HEK293 (cell line): ENCODE data around the gene IL12RB1.
A peak's percentile ranks its signal among the peaks of the same experiment; 100 is the strongest.

ENCODE experiments used
- CTCF ChIA-PET: fragments of 350-600 bp; formaldehyde crosslinking; extraction: SDS; loops from one replicate; lab custom pipeline; 2021; ENCODE audit warnings: antibody characterized with exemption; lab: Yijun Ruan, JAX
- POLR2A ChIA-PET: fragments of 300-600 bp; formaldehyde crosslinking; extraction: SDS; loops from one replicate; lab custom pipeline; 2020; ENCODE audit warnings: antibody characterized with exemption, inconsistent platforms; lab: Yijun Ruan, JAX
- H3K27ac ChIP-seq: fragments of 200-500 bp; sonication (Bioruptor generic); 2 replicates; pipeline ENCODE4 v1.5.1; 2014; ENCODE audit warnings: low read depth, low read length, control low read depth, inconsistent platforms; ENCODE audit errors: extremely low read depth
- H3K36me3 ChIP-seq, 2 experiments: fragments of 200-500 bp in 1 of 2; sonication (Bioruptor generic) in 1 of 2; 1 replicate in 1 of 2; 2 replicates in 1 of 2; pipeline ENCODE4 v1.5.1; 2014 to 2017; ENCODE audit warnings: inconsistent platforms in 2 of 2, low read length in 2 of 2; ENCODE audit not compliant: control insufficient read depth in 2 of 2, insufficient read depth in 1 of 2
- H3K4me1 ChIP-seq: fragments of 200-500 bp; sonication (Bioruptor generic); 2 replicates; pipeline ENCODE4 v1.5.1; 2014; ENCODE audit warnings: mild to moderate bottlenecking, low read length, inconsistent platforms; ENCODE audit not compliant: control insufficient read depth, insufficient read depth
- H3K4me3 ChIP-seq: 2 replicates; pipeline ENCODE4 v1.5.1; 2011; ENCODE audit warnings: low read depth, mild to moderate bottlenecking, control low read depth, low read length, moderate library complexity
- H3K9me3 ChIP-seq: fragments of 200-500 bp; sonication (Bioruptor generic); 2 replicates; pipeline ENCODE4 v1.5.1; 2014; ENCODE audit warnings: low read depth, low read length, inconsistent platforms; ENCODE audit not compliant: control insufficient read depth, insufficient read depth
- BCL11B ChIP-seq: fragments of 450-650 bp; formaldehyde crosslinking; IDR thresholded peaks from 2 replicates; pipeline ENCODE4 v1.5.1; 2016; ENCODE audit warnings: low read depth, missing biosample characterization, missing genetic modification characterization
- GLI2 ChIP-seq: fragments of 450-650 bp; formaldehyde crosslinking; IDR thresholded peaks from 2 replicates; pipeline ENCODE4; 2017; ENCODE audit warnings: missing biosample characterization, missing genetic modification characterization, low read depth, borderline replicate concordance
- HOXD13 ChIP-seq: sonication (generic); formaldehyde crosslinking; IDR thresholded peaks from 2 replicates; pipeline ENCODE4 v1.8.0; 2022; ENCODE audit warnings: missing genetic modification reagents, borderline replicate concordance
- IKZF3 ChIP-seq: fragments of 450-650 bp; IDR thresholded peaks from 2 replicates; pipeline ENCODE4 v1.5.0; 2018; ENCODE audit warnings: missing biosample characterization, mild to moderate bottlenecking, missing genetic modification characterization, moderate library complexity
- KLF1 ChIP-seq: fragments of 450-650 bp; formaldehyde crosslinking; IDR thresholded peaks from 2 replicates; pipeline ENCODE4 v1.5.1; 2016; ENCODE audit warnings: missing biosample characterization, missing genetic modification characterization
- KLF7 ChIP-seq: fragments of 450-650 bp; formaldehyde crosslinking; IDR thresholded peaks from 2 replicates; pipeline ENCODE4 v1.5.1; 2016; ENCODE audit warnings: missing biosample characterization, missing genetic modification characterization, borderline replicate concordance
- KLF9 ChIP-seq: fragments of 450-650 bp; formaldehyde crosslinking; IDR thresholded peaks from 2 replicates; pipeline ENCODE4 v1.5.1; 2016; ENCODE audit warnings: missing biosample characterization, missing genetic modification characterization, low read depth
- REST ChIP-seq: fragments of 450-650 bp; formaldehyde crosslinking; IDR thresholded peaks from 2 replicates; pipeline ENCODE4 v1.5.1; 2016; ENCODE audit warnings: missing biosample characterization, missing genetic modification characterization
- WT1 ChIP-seq: fragments of 450-650 bp; formaldehyde crosslinking; IDR thresholded peaks from 2 replicates; pipeline ENCODE4 v1.5.1; 2016; ENCODE audit warnings: missing biosample characterization, missing genetic modification characterization
- ZBTB48 ChIP-seq: fragments of 450-650 bp; formaldehyde crosslinking; IDR thresholded peaks from 2 replicates; pipeline ENCODE4 v1.5.1; 2016; ENCODE audit warnings: missing biosample characterization, missing genetic modification characterization
- ZFP3 ChIP-seq: fragments of 450-650 bp; formaldehyde crosslinking; IDR thresholded peaks from 2 replicates; pipeline ENCODE4 v1.5.1; 2016; ENCODE audit warnings: low read depth, missing biosample characterization, missing genetic modification characterization
- ZNF112 ChIP-seq: fragments of 450-650 bp; formaldehyde crosslinking; IDR thresholded peaks from 2 replicates; pipeline ENCODE4 v1.5.0; 2017; ENCODE audit warnings: missing biosample characterization, missing genetic modification characterization
- ZNF121 ChIP-seq: fragments of 450-650 bp; formaldehyde crosslinking; IDR thresholded peaks from 2 replicates; pipeline ENCODE4 v1.5.1; 2016; ENCODE audit warnings: missing biosample characterization, missing genetic modification characterization
- ZNF19 ChIP-seq: fragments of 450-650 bp; formaldehyde crosslinking; IDR thresholded peaks from 2 replicates; pipeline ENCODE4; 2016; ENCODE audit warnings: missing biosample characterization, missing genetic modification characterization, low read depth
- ZNF23 ChIP-seq: fragments of 450-650 bp; formaldehyde crosslinking; IDR thresholded peaks from 2 replicates; pipeline ENCODE4 v1.5.1; 2016; ENCODE audit warnings: missing biosample characterization, missing genetic modification characterization, borderline replicate concordance
- ZNF416 ChIP-seq: fragments of 450-650 bp; formaldehyde crosslinking; IDR thresholded peaks from 2 replicates; pipeline ENCODE4 v1.5.1; 2016; ENCODE audit warnings: missing biosample characterization, missing genetic modification characterization
- ZNF423 ChIP-seq: fragments of 450-650 bp; formaldehyde crosslinking; IDR thresholded peaks from 2 replicates; pipeline ENCODE4 v1.5.1; 2016; ENCODE audit warnings: missing biosample characterization, missing genetic modification characterization
- ZNF626 ChIP-seq: fragments of 450-650 bp; sonication (Bioruptor Pico); formaldehyde crosslinking; IDR thresholded peaks from 2 replicates; pipeline ENCODE4 v1.5.1; 2018; ENCODE audit warnings: missing biosample characterization, missing genetic modification characterization, inconsistent platforms
- ZNF664 ChIP-seq: fragments of 450-650 bp; formaldehyde crosslinking; IDR thresholded peaks from 2 replicates; pipeline ENCODE4 v1.5.1; 2016; ENCODE audit warnings: missing biosample characterization, missing genetic modification characterization
- ZNF791 ChIP-seq: fragments of 450-650 bp; formaldehyde crosslinking; IDR thresholded peaks from 2 replicates; pipeline ENCODE4 v1.5.1; 2016; ENCODE audit warnings: missing biosample characterization, missing genetic modification characterization
- ZNF830 ChIP-seq: fragments of 450-650 bp; IDR thresholded peaks from 2 replicates; pipeline ENCODE4 v1.5.0; 2018; ENCODE audit warnings: missing biosample characterization, missing genetic modification characterization, low read depth, mild to moderate bottlenecking, moderate library complexity
- TF ChIP-seq, protein P1 (sequence below): fragments of 450-650 bp; formaldehyde crosslinking; IDR thresholded peaks from 2 replicates; pipeline ENCODE4 v1.5.1; 2016; ENCODE audit warnings: missing biosample characterization, missing genetic modification characterization

IL12RB1 gene

DNA sequence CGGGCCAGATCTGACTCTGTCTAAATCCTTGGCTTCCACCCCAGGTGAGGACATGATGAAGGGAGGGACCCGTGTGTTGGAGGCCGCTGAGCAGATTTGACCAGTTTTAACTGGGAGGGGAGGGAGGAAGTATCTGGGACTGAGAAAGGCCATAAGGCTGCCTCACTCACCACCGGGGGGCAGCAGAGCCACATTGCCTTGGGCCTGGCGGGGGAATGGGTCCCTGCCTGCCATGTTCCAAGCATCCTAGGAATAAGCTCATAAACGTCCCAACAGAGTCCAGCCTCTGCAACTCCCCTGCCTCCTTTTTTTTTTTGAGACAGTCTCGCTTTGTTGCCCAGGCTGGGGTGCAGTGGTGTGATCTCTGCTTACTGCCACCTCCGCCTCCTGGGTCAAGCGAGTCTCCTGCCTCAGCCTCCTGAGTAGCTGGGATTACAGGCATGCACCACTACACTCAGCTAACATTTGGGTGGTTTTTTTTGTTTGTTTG is 26.3 kb upstream of the IL12RB1 start (continued):
- TF ChIP-seq REST (tag by site-specific recombination) (no peak), ZNF423 (tag by site-specific recombination) (no peak), GLI2 (no peak), IKZF3 (tag by site-specific recombination) (peak; percentile 64; the same call in 1 of the 2 replicates), ZBTB48 (tag by site-specific recombination) (peak; percentile 31; the same call in 1 of the 2 replicates), KLF7 (tag by site-specific recombination) (no peak)
- TF ChIP-seq, all 188 proteins: peak for 18

- POLR2A ChIA-PET, result interaction anchor here (1.3 kb wide), 1 partner anchor 13 kb away, joined by 3 read pairs; the partner anchor contains the start of gene MAST3
- Histone ChIP-seq H3K4me1 (peaks cover 3% of the 10 kb centered on the region; the same call in 1 of the 2 replicates), H3K4me3 (peak overlapping the region; percentile 65), H3K9me3 (no peaks in the 10 kb centered on the region), H3K27ac (no peak overlapping the region), H3K36me3 (peaks cover 0 to 3% of the 10 kb centered on the region in 2 experiments; a peak in 1 of 3 replicates)
- TF ChIP-seq WT1 (tag by site-specific recombination) (no peak), KLF9 (0 out of 2 replicates have a peak, but pooled peaks have one; percentile 9), KLF7 (tag by site-specific recombination) (0 out of 2 replicates have a peak, but pooled peaks have one; percentile 4)
- CTCF ChIA-PET, result interaction anchor here (0.5 to 6.7 kb wide), 16 partner anchors 17 to 349 kb away, joined by 3 to 83 read pairs (median 4); a partner anchor contains a TSS
Observed at GRCh38 chr19:18110609-18111232, 24.0 kb upstream of the IL12RB1 start.

DNA sequence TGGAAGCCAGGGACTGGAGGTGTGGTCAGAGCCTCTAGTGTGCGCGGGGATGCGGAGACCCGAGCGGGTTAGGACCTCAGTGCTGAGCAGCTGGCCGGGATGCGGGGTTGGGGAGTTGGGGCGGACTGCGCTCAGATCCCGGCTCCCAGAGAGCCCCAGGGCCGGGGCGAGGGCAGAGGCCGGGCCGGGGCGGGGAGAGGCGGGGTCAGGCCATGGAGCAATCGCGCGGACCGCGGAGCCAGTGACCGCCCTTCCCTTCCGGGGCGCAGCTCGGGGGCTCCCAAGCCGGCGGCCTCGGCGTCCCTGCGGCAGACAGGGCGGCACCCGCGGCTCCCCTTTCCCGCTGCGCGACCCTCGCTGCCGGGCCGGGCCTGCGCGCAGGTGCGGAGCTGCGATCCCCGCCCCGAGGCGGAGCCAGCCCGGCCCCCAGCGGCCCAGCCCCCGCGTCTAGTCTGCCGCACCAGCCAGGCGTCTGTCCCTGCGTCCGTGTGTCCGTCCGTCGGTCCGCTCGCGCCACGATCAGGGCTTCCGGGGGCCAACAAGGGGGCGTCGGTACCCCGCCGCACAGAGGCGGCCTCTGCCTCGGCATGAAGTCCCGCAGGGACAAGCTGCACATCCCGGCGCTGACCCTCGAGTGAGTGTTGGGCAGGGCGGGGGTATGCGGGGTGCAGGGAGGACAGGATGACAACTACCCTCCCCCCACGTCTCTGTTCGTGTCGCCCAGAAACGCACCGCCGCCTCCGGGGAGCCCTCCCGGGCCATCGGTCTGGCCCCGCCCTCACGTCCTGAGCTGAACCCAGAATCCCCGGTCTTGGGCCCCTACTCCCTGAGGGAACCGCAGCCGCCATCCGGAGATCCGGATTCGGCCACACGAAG is 23.2 kb upstream of the IL12RB1 start:
- Histone ChIP-seq H3K27ac (no peak overlapping the region), H3K4me1 (peaks cover 3% of the 10 kb centered on the region; the same call in 1 of the 2 replicates)
- CTCF ChIA-PET, result interaction anchor here (0.5 to 6.7 kb wide), 10 partner anchors 18 to 219 kb away, joined by 3 to 83 read pairs (median 4); a partner anchor contains a TSS
- no peak for TF ChIP-seq ZNF830 (tag by site-specific recombination)
- no peak for TF ChIP-seq ZNF664 (tag by site-specific recombination)
- TF ChIP-seq ZNF791, result no peak
- TF ChIP-seq KLF1, result peak; percentile 58
- TF ChIP-seq ZNF416, result no peak
- no peak for TF ChIP-seq BCL11B (tag by site-specific recombination)
- TF ChIP-seq HOXD13 (CRISPR knock-in tag), result no peak
- no peak for TF ChIP-seq ZNF626
- no peak for TF ChIP-seq ZNF23
- no peak for TF ChIP-seq ZNF19 (tag by site-specific recombination)
- TF ChIP-seq ZNF121 (tag by site-specific recombination), result no peak
- TF ChIP-seq ZNF112 (tag by site-specific recombination), result no peak
- TF ChIP-seq, protein P1, sequence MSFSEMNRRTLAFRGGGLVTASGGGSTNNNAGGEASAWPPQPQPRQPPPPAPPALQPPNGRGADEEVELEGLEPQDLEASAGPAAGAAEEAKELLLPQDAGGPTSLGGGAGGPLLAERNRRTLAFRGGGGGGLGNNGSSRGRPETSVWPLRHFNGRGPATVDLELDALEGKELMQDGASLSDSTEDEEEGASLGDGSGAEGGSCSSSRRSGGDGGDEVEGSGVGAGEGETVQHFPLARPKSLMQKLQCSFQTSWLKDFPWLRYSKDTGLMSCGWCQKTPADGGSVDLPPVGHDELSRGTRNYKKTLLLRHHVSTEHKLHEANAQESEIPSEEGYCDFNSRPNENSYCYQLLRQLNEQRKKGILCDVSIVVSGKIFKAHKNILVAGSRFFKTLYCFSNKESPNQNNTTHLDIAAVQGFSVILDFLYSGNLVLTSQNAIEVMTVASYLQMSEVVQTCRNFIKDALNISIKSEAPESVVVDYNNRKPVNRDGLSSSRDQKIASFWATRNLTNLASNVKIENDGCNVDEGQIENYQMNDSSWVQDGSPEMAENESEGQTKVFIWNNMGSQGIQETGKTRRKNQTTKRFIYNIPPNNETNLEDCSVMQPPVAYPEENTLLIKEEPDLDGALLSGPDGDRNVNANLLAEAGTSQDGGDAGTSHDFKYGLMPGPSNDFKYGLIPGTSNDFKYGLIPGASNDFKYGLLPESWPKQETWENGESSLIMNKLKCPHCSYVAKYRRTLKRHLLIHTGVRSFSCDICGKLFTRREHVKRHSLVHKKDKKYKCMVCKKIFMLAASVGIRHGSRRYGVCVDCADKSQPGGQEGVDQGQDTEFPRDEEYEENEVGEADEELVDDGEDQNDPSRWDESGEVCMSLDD (tag by site-specific recombination), result 0 out of 2 replicates have a peak, but pooled peaks have one; percentile 31
- TF ChIP-seq ZFP3 (tag by site-specific recombination), result no peak

More for the DNA sequence above, 23.2 kb upstream of the IL12RB1 start:
- H3K4me3 ChIP-seq, result peak overlapping the region; percentile 65
- H3K36me3 ChIP-seq, result peaks cover 0 to 3% of the 10 kb centered on the region in 2 experiments; a peak in 1 of 3 replicates
- no peaks in the 10 kb centered on the region for H3K9me3 ChIP-seq
- POLR2A ChIA-PET, result interaction anchor here (0.5 to 1.3 kb wide), 5 partner anchors 10 to 183 kb away, joined by 3 to 6 read pairs (median 3); partner anchors contain the start of gene MAST3
